NCI-H128 (cell line): ENCODE results near the gene ZNF827.

Experiments used
- DNase-seq: peaks from one replicate; lab custom pipeline; 2025; ENCODE audit not compliant: unreplicated experiment; lab: John Stamatoyannopoulos, UW

The ZNF827 gene

GRCh38 chr4:145934434-145935047, 4.1 kb downstream of the ZNF827 start:
- no peak for DNase-seq

- no peak for DNase-seq
Observed at GRCh38 chr4:145933134-145933533, 5.5 kb downstream of the ZNF827 start.

- no peak for DNase-seq
Observed at GRCh38 chr4:145931403-145931802, 7.2 kb downstream of the ZNF827 start.

DNA sequence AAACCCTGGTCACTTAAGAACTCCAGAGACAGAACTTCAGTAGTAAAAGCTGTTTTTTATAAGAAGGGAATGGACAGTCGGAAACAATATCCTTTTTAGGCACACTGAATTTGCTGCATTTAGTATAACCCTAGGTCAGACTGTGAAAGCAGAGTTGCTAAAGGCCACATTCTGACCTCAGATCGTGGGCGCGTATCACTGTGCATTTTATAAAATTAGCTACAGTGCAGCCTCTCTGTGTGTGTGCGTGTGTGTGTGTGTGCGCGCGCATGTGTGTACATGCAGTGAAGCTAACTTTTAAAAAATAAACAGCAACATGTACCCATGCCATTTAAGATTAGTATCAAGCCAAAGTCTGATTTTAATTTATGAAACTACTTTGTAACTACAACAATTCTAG, 8.0 kb downstream of the ZNF827 start:
- DNase-seq = no peak

- no peak for DNase-seq
Observed at GRCh38 chr4:145929415-145930178, 9.0 kb downstream of the ZNF827 start.

- no peak for DNase-seq
Observed at GRCh38 chr4:145928748-145929147, 9.9 kb downstream of the ZNF827 start.

- DNase-seq = no peak
Observed at GRCh38 chr4:145927030-145927429, 11.6 kb downstream of the ZNF827 start.

- DNase-seq = no peak
Observed at GRCh38 chr4:145921231-145921630, 17.4 kb downstream of the ZNF827 start.

DNA sequence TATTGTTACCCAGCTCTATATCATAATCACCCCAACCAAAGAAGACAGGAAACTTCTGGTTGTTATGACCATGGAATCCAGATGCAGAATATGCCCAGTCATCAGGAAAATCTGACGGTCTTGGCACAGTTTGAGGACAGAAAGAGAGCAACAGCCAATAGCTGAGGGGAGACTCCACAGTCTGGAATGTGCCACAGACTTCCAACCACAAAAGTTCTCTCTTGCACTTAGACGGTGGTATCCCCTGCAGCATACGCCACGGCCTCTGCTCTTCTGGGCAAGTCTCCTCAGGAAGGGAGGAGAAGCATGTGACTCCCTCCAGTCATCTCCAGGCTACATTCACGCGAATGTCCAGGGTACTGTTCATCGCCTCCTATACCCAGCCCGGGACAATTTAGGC, 18.4 kb downstream of the ZNF827 start:
- DNase-seq = no peak

DNA sequence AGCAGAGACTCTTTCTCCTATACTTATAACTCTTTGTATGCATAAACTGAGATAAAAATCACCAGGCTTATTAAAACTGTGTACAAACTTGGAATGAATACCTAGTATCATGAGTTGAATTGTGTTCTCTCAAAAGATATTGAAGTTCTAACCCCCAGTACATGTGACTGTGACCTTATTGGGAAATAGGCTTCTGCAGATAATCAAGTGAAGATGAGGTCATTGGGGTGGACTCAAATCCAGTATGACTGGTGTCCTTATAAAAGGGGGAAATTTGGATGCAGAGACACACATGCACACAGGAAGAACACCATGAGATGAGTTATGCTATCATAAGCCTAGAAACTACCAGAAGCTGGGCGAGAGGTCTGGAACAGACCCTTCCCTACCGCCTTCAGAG, 26.2 kb downstream of the ZNF827 start:
- DNase-seq = no peak

DNA sequence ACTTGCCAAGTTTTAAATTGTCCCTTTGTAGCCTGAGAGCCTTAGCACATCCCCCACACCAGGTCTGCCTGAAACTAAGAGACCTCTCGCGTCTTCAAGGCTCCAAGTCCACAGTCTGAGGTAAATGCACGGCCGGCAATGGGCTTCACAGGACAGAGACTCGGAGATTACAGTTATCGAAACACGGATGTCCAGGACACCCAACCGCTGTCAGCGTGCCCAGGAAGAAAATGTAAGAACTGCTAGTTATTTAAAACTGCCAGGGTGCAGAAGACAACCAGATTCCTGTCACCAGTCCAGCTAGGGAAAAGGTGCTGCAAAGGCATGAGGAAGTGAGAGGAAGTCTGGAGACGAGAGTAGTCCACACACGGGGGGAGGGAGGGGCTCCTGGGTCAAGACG, 28.9 kb downstream of the ZNF827 start:
- DNase-seq = no peak

DNA sequence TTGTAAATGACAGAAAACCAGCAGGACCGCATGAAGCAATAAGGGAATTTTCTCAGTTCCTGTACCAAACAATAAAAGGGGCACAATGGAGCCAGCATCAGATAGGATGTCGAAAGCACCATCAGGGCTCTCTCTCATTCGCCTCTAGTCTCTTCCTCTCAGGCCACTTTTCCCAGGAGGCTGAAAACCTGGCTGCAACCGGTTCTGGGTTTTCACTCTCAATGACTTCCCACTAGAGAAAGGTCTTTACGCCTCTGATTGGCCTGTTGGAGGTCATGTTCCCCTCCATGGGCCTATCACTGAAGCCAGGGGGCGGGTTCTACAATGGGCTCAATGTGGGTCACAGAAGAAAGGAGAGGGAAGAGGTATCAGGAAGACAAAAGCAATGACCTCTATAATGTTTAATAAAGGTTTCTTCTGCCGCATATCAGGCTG, 29.3 kb downstream of the ZNF827 start:
- DNase-seq = no peak

DNA sequence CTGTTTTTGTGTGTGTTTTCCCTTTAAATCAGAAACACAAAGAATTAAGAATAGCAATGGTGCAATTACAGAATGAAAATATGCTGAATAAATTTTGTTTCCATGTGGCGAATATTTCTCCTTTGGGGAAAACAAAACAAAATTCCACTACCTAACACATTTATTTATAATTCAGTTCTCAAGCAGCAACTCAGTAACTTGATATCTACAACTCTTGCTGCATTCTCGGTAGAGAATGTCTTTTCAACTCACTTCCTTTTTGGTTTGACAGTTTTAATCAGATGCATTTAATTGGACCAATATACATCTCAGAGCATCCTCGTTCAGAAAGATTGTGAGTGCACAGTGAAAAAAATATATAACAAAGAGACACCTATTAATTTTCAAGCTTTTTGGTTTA, 30.8 kb downstream of the ZNF827 start:
- no peak for DNase-seq

DNA sequence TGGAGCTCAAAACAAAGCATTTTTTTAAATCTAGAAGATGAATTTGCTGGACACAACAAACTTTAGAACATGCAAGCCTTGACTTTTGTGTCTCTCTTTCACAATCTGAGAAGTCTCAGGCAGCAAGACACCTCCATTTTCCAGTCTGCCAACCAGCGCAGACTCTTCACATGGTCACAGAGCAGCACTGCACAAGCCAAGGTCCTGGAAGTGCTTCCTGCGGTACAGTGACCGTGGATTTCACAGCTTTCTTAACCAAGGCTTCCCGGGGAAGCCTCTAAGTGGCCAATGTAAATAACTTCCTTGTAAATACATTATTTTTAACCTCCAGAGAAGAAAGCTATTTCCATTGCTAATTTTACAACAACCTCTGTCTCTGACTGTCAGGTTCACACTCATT, 31.2 kb downstream of the ZNF827 start:
- DNase-seq = no peak

- DNase-seq = no peak
Observed at GRCh38 chr4:145904413-145905177, 34.0 kb downstream of the ZNF827 start.

GRCh38 chr4:145902522-145902921, 36.1 kb downstream of the ZNF827 start:
- DNase-seq = no peak

- no peak for DNase-seq
Observed at GRCh38 chr4:145899886-145900460, 38.6 kb downstream of the ZNF827 start.

- DNase-seq = no peak
Observed at GRCh38 chr4:145898926-145899531, 39.6 kb downstream of the ZNF827 start.

GRCh38 chr4:145898466-145898865, 40.2 kb downstream of the ZNF827 start:
- DNase-seq = no peak

DNA sequence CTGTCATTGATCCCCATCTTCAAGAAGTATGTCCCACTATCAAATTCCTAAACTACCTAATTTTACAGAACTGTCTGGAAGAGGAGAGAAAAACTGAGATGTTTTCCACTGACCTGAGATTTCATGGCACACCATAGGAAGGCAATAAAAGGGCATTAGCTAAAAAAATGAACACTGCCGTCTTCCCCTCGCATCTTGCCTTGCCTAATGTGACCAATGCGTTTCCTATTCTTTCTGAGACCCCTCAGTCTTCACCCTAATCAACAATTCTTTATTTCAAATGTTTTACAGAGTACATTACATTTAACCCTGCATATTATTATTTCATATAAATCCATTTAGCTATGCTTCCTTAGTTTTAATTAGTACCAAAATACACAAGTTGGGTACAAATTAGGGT, 43.6 kb downstream of the ZNF827 start:
- no peak for DNase-seq

- DNase-seq = no peak
Observed at GRCh38 chr4:145891958-145892357, 46.7 kb downstream of the ZNF827 start.
